ENCODE results near the gene CNDP2.

CNDP2 gene

DNA sequence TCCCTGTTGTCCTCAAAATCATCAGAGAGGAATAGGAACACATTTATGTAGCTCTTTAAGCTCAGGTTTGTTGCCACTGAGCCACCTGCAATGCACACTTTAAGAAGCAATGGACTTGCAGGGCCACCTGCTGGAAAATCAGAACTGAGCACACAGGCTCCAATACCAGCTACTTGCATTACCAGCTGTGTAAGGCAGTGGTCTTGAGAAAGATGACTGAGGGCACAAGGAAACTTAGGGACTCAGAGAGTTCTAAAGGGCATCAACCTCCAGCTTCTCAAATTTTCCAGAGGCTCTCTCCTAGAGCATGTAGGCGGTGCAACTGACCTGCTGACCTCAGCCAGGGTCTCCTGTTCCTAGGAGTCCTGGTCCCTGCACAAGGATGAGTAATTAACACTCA lies 2.5 kb upstream of the CNDP2 start:
- H3K4me3 ChIP-seq (ENCODE audit: low read depth, low read length): no peak overlapping the region
- peak; percentile 65 for DNase-seq (ENCODE audit: low read depth)
- TF ChIP-seq, protein P1, sequence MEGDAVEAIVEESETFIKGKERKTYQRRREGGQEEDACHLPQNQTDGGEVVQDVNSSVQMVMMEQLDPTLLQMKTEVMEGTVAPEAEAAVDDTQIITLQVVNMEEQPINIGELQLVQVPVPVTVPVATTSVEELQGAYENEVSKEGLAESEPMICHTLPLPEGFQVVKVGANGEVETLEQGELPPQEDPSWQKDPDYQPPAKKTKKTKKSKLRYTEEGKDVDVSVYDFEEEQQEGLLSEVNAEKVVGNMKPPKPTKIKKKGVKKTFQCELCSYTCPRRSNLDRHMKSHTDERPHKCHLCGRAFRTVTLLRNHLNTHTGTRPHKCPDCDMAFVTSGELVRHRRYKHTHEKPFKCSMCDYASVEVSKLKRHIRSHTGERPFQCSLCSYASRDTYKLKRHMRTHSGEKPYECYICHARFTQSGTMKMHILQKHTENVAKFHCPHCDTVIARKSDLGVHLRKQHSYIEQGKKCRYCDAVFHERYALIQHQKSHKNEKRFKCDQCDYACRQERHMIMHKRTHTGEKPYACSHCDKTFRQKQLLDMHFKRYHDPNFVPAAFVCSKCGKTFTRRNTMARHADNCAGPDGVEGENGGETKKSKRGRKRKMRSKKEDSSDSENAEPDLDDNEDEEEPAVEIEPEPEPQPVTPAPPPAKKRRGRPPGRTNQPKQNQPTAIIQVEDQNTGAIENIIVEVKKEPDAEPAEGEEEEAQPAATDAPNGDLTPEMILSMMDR (IDR thresholded peaks at IDR 0.05; ENCODE audit: low read depth, low read length, missing control alignments): peak; percentile 71

DNA sequence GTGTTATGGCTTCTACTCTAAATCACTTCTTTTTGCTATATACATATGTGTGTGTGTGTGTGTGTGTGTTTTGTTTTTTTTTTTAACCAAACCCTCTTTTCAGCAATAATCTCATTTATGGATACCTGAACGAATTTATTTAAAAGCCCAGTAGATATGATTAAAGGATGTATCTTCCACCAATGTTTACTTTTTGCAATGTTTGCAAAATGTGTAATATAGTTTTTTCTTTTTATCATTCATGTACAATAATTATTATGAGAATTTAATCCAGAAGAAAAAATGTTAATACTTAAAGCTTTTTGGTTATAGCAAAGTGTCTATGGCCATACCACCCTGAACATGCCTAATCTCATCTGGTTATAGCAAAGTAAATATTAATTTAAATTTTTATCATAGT lies 1.6 kb upstream of the CNDP2 start:
- H3K4me3 ChIP-seq (ENCODE audit: low read depth, low read length): no peak overlapping the region
- TF ChIP-seq, protein P1 (IDR thresholded peaks at IDR 0.05; ENCODE audit: low read depth, low read length, missing control alignments): no peak
- no peak for DNase-seq (ENCODE audit: low read depth)

DNA sequence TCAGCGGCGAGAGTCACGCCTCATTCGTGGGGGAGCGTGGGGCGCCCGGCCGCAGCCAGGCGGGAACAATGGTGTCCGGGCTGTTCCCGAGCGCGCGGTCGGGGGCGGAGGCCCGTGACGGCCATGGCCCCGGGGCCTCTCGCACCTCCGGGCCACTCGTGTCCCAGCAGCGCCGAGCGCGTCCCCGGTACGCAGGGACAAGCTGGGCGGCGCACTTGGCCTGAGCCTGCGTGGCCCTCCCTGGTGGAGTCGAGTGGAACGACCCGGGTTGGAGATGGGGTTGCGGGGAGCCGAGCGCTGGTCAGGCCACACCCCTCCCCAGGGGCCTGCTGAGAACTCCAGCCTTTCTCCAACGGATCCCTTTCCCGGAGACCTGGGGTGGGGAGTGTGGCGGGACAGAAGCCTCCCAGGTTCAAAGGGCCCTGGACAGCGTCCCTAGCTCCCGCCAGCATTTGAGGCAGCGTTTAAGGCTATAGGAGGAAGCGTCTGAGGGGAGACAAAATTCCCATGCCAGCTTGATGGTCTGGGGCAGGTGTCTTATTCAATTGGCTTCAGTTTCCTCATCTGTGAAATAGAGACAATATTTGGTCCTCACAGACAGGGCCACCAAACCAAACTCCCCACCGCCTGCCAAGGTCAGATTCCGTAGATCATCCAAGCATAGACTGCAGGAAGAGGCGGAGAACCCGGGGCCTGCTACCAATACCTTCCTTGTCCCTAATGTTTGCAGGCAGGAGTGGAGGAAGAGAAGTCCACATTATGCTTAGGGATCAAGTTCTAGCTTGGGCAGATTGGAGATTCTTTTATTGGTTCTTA lies 553 bp downstream of the CNDP2 start:
- TF ChIP-seq, protein P1 (IDR thresholded peaks at IDR 0.05; ENCODE audit: low read depth, low read length, missing control alignments): no peak
- H3K4me3 ChIP-seq (ENCODE audit: low read depth, low read length): peak overlapping the region; percentile 94
- DNase-seq (ENCODE audit: low read depth): no peak

DNA sequence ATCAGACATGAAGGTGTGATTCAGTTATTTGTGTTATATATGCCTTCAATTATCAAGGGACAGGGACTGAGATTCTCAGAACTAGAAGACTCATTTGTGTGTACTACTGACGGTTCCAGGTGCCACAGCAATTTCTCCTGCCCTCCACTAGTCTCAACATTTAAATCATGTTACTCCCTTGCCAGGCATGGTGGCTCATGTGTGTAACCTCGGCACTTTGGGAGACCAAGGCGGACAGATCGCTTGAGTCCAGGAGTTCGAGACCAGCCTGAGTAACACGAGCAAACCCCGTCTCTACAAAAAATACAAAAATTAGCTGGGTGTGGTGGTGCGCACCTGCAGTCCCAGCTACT lies 1.1 kb downstream of the CNDP2 start:
- TF ChIP-seq, protein P1 (IDR thresholded peaks at IDR 0.05; ENCODE audit: low read depth, low read length, missing control alignments): no peak
- DNase-seq (ENCODE audit: low read depth): no peak
- peak overlapping the region; percentile 94 for H3K4me3 ChIP-seq (ENCODE audit: low read depth, low read length)

DNA sequence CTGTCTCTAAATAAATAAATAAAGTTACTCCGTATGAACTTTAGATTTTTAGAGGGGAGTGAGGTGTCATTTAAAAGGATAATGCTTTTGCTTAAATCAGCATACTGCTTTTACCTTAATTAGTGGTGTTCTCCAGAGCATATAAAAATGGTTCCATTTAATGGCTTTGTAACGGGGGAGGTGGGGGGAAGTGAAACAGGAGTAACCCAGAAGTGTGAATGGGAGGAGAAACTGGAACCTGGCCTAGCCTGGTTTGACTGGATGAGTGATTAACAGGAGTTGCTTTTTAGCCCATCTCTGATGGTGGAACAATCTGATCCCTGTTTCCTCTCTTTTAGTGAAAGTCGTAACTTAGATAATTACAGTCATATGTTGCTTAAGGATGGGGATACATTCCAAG lies 1.6 kb downstream of the CNDP2 start:
- H3K4me3 ChIP-seq (ENCODE audit: low read depth, low read length): peak overlapping the region; percentile 94
- DNase-seq (ENCODE audit: low read depth): no peak
- TF ChIP-seq, protein P1 (IDR thresholded peaks at IDR 0.05; ENCODE audit: low read depth, low read length, missing control alignments): no peak

DNA sequence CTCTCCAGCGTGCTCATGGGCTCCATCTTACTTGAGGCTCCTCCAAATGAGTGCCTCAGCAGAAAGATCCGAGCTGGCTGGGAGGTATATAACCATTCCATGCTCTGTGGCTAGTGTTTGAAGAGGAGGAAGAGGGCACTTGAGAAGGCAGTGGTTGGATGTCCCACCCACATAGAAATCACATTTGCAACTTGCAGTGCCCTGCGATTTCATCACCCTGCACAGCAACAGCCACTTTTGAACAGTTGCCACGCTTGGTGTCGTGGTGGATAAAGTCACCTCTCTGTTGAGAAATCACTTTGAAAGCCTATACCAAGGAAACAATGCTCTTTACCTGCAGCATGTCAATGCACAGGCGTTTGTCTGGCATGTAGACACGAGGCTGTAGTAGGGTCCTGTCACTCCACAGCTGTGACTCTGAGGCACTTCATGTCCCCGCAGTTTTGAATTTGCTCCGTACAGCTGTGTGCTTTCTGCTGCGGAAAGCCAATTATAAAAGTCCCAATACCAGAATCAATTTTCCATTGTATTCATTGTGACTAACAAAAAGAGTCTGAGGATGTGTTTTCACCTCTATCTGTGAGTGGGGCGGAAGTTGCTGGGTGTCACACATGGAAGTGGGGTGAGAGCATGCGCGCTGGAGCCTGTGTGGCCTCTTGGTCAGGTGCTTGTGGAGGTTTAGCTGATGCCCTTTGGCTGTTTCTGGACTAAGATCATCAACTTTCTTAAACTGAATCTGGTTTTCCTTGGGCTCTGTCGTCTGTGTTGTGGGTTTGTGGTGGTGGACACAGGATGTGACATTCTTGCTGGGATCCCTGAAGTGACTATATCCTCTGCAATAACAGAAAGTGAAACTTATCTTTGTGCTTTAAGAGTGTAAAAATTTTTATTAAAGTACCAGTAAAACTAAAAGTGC lies 2.8 kb downstream of the CNDP2 start:
- H3K4me3 ChIP-seq (ENCODE audit: low read depth, low read length): peak overlapping the region; percentile 61
- TF ChIP-seq, protein P1 (IDR thresholded peaks at IDR 0.05; ENCODE audit: low read depth, low read length, missing control alignments): no peak
- DNase-seq (ENCODE audit: low read depth): peak; percentile 61

Measured in GM12864 (cell line).